GM23248 (cell line): Measurements from ENCODE around the gene FOXD3. TPM values are rescaled to one million over a fixed set of nuclear protein-coding genes. Genes with fewer than 3 reads are reported as not detected.

Experiments
- DNase-seq: peaks from one replicate; pipeline ENCODE4 v3.0.0-alpha.2; 2015
- H2AFZ ChIP-seq: fragments of 200-600 bp; sonication (generic); 2 replicates; pipeline ENCODE4 v1.6.1; 2016; ENCODE audit warnings: antibody characterized with exemption
- H3F3A ChIP-seq: fragments of 200-600 bp; sonication (generic); 2 replicates; pipeline ENCODE4 v1.6.1; 2016; ENCODE audit warnings: mild to moderate bottlenecking, antibody characterized with exemption, mixed run types; ENCODE audit not compliant: insufficient read depth
- H3K27ac ChIP-seq: fragments of 200-600 bp; sonication (generic); 2 replicates; pipeline ENCODE4 v1.5.1; 2016; ENCODE audit warnings: mild to moderate bottlenecking
- H3K27me3 ChIP-seq: fragments of 200-600 bp; sonication (generic); replicated peaks from 2 replicates; pipeline ENCODE4 v1.6.1; 2016; ENCODE audit warnings: mild to moderate bottlenecking; ENCODE audit not compliant: insufficient read depth
- H3K36me3 ChIP-seq: fragments of 200-600 bp; sonication (generic); 2 replicates; pipeline ENCODE4 v1.6.1; 2016; ENCODE audit warnings: low read depth, mild to moderate bottlenecking
- H3K4me1 ChIP-seq: fragments of 200-600 bp; sonication (generic); 2 replicates; pipeline ENCODE4 v1.6.1; 2016; ENCODE audit warnings: mild to moderate bottlenecking; ENCODE audit not compliant: insufficient read depth
- H3K4me2 ChIP-seq: fragments of 200-600 bp; sonication (generic); one replicate; pipeline ENCODE4 v1.6.1; 2016; ENCODE audit warnings: mild to moderate bottlenecking; ENCODE audit not compliant: unreplicated experiment
- H3K4me3 ChIP-seq: fragments of 200-600 bp; sonication (generic); 2 replicates; pipeline ENCODE4 v1.5.1; 2016; ENCODE audit warnings: mild to moderate bottlenecking
- H3K79me2 ChIP-seq: fragments of 200-600 bp; sonication (generic); 2 replicates; pipeline ENCODE4 v1.6.1; 2016; ENCODE audit warnings: mild to moderate bottlenecking; ENCODE audit not compliant: insufficient read depth
- H3K9ac ChIP-seq: fragments of 200-600 bp; sonication (generic); 2 replicates; pipeline ENCODE4 v1.6.1; 2016; ENCODE audit warnings: mild to moderate bottlenecking
- H3K9me2 ChIP-seq: fragments of 200-600 bp; sonication (generic); 2 replicates; pipeline ENCODE4 v1.6.1; 2016; ENCODE audit warnings: mixed run types, mild to moderate bottlenecking, moderate library complexity; ENCODE audit not compliant: insufficient read depth
- H3K9me3 ChIP-seq: fragments of 200-600 bp; sonication (generic); one replicate; pipeline ENCODE4 v1.6.1; 2017; ENCODE audit warnings: low read depth
- H4K20me1 ChIP-seq: fragments of 200-600 bp; sonication (generic); 2 replicates; pipeline ENCODE4 v1.6.0; 2016; ENCODE audit not compliant: insufficient read depth
- EZH2 ChIP-seq: fragments of 200-600 bp; sonication (generic); IDR thresholded peaks from 2 replicates; pipeline ENCODE4 v1.6.1; 2018; ENCODE audit warnings: antibody characterized with exemption, mild to moderate bottlenecking; ENCODE audit not compliant: insufficient read depth, poor library complexity, severe bottlenecking
- EZH2phosphoT487 ChIP-seq: fragments of 200-600 bp; sonication (generic); IDR thresholded peaks from 2 replicates; pipeline ENCODE4 v1.6.1; 2018; ENCODE audit warnings: antibody characterized with exemption, moderate library complexity, mild to moderate bottlenecking, low read depth; ENCODE audit not compliant: insufficient read depth
- WGBS, 2 experiments: methylation state at CpG; one replicate each; pipeline ENCODE4 v1.1.6; 2015 to 2017; ENCODE audit warnings: low lambda C conversion rate in 2 of 2, low coverage in 1 of 2; ENCODE audit errors: missing lambda C conversion rate in 2 of 2; 5-methylcytosine and 5-hydroxymethylcytosine counted together
- in situ Hi-C: fragments of 300-500 bp; cut with MboI; formaldehyde crosslinking; loops from 2 replicates; pipeline ENCODE4 v1.15.0; 2020
- polyA plus RNA-seq: library from polyadenylated mRNA; unstranded; fragments of >200 nt; fragmentation: Nextera tagmentation; extraction: Ambion mirVana; gene quantifications from 2 replicates; pipeline ENCODE4 v1.2.1, GENCODE V29; 2016
- total RNA-seq: library from RNA; depleted of rRNA; stranded (reverse); fragments of >200 nt; shearing (Covaris generic); gene quantifications from 2 replicates; pipeline ENCODE4 v1.2.3, GENCODE V29; 2014

The FOXD3 gene
- total and polyA plus RNA-seq, 2 experiments from 2014 or later, result not detected

DNA sequence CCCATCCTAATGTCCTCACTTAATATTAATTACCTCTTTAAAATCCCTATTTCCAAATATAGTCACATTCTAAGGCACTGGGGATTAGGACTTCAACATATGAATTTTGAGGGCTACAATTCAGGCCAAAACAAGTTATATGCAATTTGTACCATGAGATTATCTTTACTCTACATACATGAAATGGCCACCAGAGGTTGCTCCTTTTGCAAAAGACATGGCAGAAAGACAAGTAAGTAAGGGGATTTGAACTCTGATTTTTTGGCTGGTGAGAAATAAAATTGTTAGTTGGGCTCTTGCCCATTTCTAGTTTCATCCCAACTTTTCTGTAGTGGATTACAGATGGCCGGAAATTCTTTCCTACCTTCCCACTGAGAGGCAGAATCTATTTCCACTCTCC lies 40.2 kb downstream of the FOXD3 start:
- no peak overlapping the region for H3K27ac ChIP-seq
- no peaks in the 10 kb centered on the region for H3K9me3 ChIP-seq
- H3K4me3 ChIP-seq, result no peak overlapping the region
- in situ Hi-C loops, result no loop called here
- H3K4me1 ChIP-seq, result no peaks in the 10 kb centered on the region
- H3K4me2 ChIP-seq, result no peak overlapping the region
- TF ChIP-seq EZH2phosphoT487, result no peak
- TF ChIP-seq EZH2, result no peak
- H3K27me3 ChIP-seq, result no peaks in the 10 kb centered on the region; the same call in 1 of the 2 replicates
- H3F3A ChIP-seq, result no peaks in the 10 kb centered on the region; the same call in 1 of the 2 replicates
- no peak overlapping the region for H3K9ac ChIP-seq
- no peaks in the 10 kb centered on the region for H4K20me1 ChIP-seq
- no peak overlapping the region for H2AFZ ChIP-seq
- H3K36me3 ChIP-seq, result no peaks in the 10 kb centered on the region
- DNase-seq, result no peak
- no peaks in the 10 kb centered on the region for H3K79me2 ChIP-seq
- 47 to 59% methylated on average over 1 of the region's 1 CpG for WGBS, 2 experiments
- no peaks in the 10 kb centered on the region for H3K9me2 ChIP-seq

DNA sequence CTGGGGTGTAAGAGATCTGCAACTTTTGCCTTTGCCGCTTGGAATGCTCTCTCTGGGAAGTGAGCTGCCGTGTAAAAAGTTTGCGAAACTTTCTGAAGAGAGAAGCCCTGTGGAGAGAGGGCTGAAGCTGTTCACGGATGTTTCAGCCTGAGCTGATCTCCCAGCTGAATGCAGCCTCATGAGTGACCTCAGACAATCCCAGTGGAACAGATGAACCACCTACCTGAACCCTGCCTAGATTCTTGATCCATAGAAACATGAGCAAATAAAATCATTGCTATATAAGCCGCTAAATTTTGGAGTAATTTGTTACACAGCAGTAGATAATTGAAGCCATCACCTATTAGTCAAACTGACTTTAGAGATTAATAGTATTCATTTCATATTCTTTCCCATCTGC lies 40.6 kb downstream of the FOXD3 start:
- WGBS, 2 experiments, result 71 to 81% methylated on average over 5 of the region's 5 CpGs
- no peak overlapping the region for H3K27ac ChIP-seq

DNA sequence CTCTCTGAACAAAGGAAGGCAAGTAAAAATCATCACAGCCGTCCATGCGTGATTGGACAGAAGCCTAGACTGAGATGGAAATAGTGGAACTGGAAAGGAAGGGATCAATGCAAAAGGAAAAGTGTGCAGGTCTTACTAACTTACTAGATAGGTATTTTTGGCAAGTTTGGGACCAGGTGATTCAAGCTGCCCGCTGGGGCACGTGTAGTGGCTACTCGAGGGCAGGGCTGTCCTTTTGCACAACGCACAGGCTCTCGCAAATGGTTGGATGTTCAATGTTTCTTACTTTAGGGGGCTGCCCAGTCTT lies 44.5 kb downstream of the FOXD3 start:
- Histone ChIP-seq H3K9ac (peak overlapping the region; percentile 77; the same call in 1 of the 2 replicates), H3K36me3 (no peaks in the 10 kb centered on the region), H3K27me3 (no peaks in the 10 kb centered on the region), H3K4me1 (no peaks in the 10 kb centered on the region), H3K4me3 (peak overlapping the region; percentile 91), H4K20me1 (no peaks in the 10 kb centered on the region), H3K4me2 (peak overlapping the region; percentile 35), H3F3A (no peaks in the 10 kb centered on the region; the same call in 1 of the 2 replicates), H3K9me2 (no peaks in the 10 kb centered on the region), H3K9me3 (no peaks in the 10 kb centered on the region), H2AFZ (peak overlapping the region; percentile 98), H3K27ac (no peak overlapping the region), H3K79me2 (no peaks in the 10 kb centered on the region)
- TF ChIP-seq EZH2 (no peak), EZH2phosphoT487 (no peak)
- WGBS, 2 experiments, result 88 to 95% methylated on average over 7 of the region's 7 CpGs
- no peak for DNase-seq
- in situ Hi-C loops, result no loop called here

More for the DNA sequence above, 40.6 kb downstream of the FOXD3 start:
- H3K79me2 ChIP-seq, result no peaks in the 10 kb centered on the region
- no peaks in the 10 kb centered on the region; the same call in 1 of the 2 replicates for H3F3A ChIP-seq
- DNase-seq, result no peak
- H2AFZ ChIP-seq, result no peak overlapping the region
- no peak for TF ChIP-seq EZH2
- no peak for TF ChIP-seq EZH2phosphoT487
- H3K27me3 ChIP-seq, result no peaks in the 10 kb centered on the region; the same call in 1 of the 2 replicates
- no peaks in the 10 kb centered on the region for H4K20me1 ChIP-seq
- no peaks in the 10 kb centered on the region for H3K36me3 ChIP-seq
- H3K4me1 ChIP-seq, result no peaks in the 10 kb centered on the region
- no peak overlapping the region for H3K4me2 ChIP-seq
- no peak overlapping the region for H3K4me3 ChIP-seq
- no peaks in the 10 kb centered on the region for H3K9me2 ChIP-seq
- no peaks in the 10 kb centered on the region for H3K9me3 ChIP-seq
- in situ Hi-C loops, result no loop called here
- no peak overlapping the region for H3K9ac ChIP-seq

DNA sequence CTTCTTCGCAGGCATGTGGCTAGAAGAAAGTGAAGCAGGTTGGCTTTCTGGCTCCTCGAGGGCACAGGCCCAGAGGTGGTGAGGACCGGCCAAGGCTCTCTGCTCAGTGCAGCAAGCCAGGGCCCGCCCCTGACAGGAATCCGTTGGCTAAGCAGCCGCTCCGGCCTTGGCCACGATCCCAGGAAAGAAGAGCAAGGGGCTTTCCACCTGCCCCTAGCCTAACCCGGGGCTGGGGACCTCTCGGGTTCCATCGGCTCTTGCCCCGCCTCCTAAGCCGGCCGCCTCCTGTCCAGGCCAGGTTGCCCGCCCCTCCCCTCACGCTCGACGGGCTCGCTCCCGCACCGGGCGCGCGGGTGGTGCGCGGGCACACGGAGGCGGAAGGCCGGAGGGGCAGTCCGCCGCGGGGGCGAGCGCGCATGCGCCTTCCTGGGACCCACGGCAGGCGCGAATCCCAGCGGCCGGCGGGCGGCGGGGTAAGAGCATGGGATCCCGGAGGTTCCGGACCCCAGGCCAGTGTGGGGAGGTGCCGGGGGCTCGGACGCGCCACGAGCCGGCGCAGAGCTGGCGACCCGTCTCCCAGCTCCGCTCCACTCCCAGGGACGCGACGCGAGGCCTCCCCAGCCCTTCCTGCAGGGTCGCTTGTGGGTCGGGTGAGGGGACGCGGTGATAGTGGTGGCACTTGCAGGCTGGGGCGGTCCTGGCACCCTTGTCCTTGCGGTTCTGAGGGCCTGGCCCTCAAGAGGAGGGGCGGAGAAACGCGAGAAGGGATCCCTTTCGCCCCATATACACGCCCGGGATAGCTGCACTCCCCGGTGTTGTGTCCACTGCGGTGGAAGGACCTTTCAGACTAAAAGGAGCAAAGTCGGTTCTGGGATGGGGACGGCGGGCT lies 45.1 kb downstream of the FOXD3 start, which contains the start of gene ALG6:
TSS of gene ALG6 (plus strand) at position 413 of the 889 bp plus-strand sequence. CDS start 3,351 bp downstream, outside the sequence.
- WGBS, 2 experiments, result 2 to 3% methylated on average over 53 to 60 of the region's 77 CpGs
- H2AFZ ChIP-seq, result peak within 1 kb of the TSS; percentile 98
- peak within 1 kb of the TSS; percentile 91 for H3K4me3 ChIP-seq
- no peaks in the 10 kb centered on the region for H3K9me2 ChIP-seq
- peak within 1 kb of the TSS; percentile 77 for H3K9ac ChIP-seq
- DNase-seq, result peak; percentile 94
- peak within 1 kb of the TSS; percentile 77 for H3K4me2 ChIP-seq
- H3K79me2 ChIP-seq, result no peaks in the 10 kb centered on the region
- no peaks in the 10 kb centered on the region for H4K20me1 ChIP-seq
- in situ Hi-C loops, result no loop called here
- no peak for TF ChIP-seq EZH2phosphoT487
- TF ChIP-seq EZH2, result no peak
- no peaks in the 10 kb centered on the region for H3K4me1 ChIP-seq
- no peaks in the 10 kb centered on the region for H3K9me3 ChIP-seq
- no peaks in the 10 kb centered on the region for H3K27me3 ChIP-seq
- H3F3A ChIP-seq, result no peaks in the 10 kb centered on the region; the same call in 1 of the 2 replicates
- H3K27ac ChIP-seq, result peak within 1 kb of the TSS; percentile 12; the same call in 1 of the 2 replicates
- no peaks in the 10 kb centered on the region for H3K36me3 ChIP-seq
